DMS 273 treated with DMSO at 0.1 percent for 48 hours (cell line): ENCODE data around the gene PTPRU.
"Not testable (repeated sequence)": the region's sequence is repeated elsewhere in the genome, so short reads cannot be mapped to it uniquely, and the experiment has no call there.

Experiments used
- DNase-seq: peaks from one replicate; lab custom pipeline; 2025; lab: John Stamatoyannopoulos, UW

PTPRU gene

GRCh38 chr1:29290414-29290985, 54.2 kb downstream of the PTPRU start:
- no peak for DNase-seq

GRCh38 chr1:29291756-29292155, 55.4 kb downstream of the PTPRU start:
- no peak for DNase-seq

- DNase-seq, result no peak
Measured at GRCh38 chr1:29292344-29292743, 56.0 kb downstream of the PTPRU start.

GRCh38 chr1:29297450-29297849, 61.1 kb downstream of the PTPRU start:
- DNase-seq, result no peak

DNA sequence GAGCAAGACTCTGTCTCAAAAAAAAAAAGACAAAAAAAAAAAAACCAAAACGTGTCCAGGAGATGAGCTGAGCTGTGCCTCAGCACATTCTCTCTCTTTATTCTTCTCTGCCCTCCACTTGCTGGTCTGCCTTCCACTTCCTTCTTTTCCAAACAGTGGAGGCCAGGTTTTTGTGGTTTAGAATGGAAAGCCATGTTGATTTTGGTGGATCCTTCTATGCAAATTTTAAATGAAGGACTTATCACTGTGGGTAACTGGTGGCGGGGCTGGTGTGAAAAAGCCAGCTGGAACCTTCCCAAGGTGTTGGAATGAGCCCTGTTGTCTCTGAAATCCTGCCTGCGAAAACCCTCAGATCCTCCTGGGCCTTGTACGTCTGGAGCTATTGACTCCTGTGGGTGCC, 61.9 kb downstream of the PTPRU start:
- DNase-seq, result no peak

DNA sequence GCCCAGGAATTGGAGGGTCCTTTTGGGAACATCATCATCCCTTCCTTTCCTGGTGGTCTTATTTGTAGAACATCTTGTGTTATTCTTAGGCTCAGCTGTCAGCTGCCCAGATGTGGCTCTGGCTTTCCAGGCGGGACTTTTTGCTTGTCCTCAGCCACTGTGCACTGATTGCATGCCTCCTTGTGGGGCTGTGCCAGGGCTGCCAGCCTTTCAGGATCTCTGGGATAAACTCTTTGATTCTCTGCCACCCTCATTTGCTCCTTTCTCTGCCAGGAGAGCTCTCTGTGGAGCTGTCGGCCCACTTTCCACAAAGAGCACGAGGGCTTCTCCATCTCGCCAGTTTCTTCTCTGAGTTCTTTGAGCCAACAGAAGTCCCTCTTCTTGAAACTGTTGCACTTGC, 63.1 kb downstream of the PTPRU start:
- no peak for DNase-seq

DNA sequence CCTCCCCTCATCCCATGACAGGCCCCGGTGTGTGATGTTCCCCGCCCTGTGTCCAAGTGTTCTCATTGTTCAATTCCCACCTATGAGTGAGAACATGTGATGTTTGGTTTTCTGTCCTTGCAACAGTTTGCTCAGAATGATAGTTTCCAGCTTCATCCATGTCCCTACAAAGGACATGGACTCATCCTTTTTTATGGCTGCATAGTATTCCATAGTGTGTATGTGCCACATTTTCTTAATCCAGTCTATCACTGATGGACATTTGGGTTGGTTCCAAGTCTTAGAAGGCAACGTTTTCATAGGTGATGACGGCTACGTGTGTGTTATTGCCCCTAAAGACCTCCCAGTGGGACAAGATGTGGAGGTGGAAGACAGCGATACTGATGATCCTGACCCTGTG, 65.4 kb downstream of the PTPRU start:
- DNase-seq, result not testable (repeated sequence)

GRCh38 chr1:29303201-29304024, 67.1 kb downstream of the PTPRU start:
- DNase-seq, result no peak

DNA sequence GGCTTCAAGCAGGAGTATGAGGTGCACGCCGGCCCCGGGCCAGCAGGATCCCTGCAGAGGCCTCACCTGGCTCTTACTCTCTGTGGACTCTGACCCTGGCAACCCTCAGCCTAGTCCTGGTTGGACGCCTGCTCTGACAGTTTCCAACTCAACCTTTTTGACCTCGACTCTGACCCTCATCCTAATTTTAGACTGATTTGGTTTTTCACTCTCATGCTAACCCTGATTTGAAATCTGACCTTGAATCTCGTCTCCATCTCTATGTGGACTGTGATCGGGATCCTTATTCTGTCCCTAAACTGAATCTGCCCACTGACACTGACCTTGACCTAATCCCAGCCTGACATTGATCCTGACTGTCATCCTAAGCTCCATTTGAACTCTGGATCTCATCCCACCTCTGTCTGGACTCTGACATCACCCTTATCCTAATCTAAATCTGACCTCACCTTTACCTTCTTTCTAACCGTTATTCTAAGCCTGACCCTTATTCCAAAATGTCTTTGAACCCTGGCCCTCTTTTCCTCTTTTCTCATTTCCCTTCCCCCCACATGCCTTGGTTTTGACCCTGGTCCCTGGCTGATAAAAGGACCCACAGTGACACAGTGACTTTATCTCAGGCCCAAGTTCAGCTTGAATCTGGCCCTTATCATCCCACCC, 67.8 kb downstream of the PTPRU start:
- no peak for DNase-seq

- DNase-seq, result no peak
Measured at GRCh38 chr1:29305943-29306342, 69.6 kb downstream of the PTPRU start.

DNA sequence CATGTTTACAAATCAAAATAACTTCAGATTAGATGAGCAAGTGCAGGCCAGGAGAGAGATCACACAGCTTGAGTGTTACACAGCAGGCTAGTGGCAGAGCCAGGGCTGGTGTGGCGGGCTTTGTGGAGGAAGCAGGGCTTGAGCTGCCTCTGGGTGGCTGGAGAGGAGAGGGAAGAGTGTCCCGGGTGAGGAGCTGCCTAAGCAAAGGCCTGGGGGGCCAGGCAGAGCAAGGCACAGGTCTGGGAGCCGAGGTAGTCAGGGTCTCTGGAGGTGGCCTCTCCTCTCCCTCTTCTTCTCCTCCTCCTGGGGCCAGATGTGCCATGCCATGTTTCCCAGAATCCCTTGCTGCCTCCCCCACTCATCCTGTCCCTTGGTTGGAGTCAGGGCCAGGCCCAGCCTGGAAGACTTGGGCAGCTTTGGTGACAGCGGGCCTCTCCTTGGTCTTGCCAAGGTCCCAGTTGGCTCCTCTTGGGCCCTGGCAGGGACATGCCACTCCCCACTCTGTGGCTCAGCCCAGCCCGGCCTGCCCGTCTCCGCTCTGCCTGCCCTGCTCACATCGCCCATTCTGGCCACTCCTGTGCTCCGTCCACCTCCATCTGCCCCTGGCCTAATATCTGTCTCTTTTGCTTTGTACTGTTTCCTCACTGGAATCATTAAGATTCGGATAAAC, 70.3 kb downstream of the PTPRU start:
- no peak for DNase-seq

GRCh38 chr1:29309075-29309474, 72.8 kb downstream of the PTPRU start:
- DNase-seq, result no peak

DNA sequence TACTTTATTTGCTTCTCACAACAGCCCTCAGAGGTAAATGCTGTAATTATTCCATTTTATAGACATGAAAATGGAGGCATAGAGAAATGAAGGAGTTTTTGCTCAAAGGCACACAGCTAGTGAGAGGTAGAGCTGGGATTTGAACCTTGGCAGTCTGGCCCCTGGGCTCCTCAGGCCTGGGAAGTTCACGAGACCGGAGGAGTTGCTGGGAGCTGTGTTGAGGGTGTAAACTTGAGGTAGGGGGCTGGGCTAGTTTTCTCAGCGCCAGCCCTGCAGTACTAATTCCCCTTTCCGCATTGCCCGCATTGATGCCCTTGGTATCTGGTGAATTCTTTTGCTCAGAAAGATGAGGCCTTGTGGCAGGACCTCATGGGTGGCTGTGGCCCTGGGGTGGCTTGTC, 73.3 kb downstream of the PTPRU start:
- no peak for DNase-seq

GRCh38 chr1:29310616-29311180, 74.4 kb downstream of the PTPRU start:
- DNase-seq, result peak; percentile 42

GRCh38 chr1:29311352-29312030, 75.2 kb downstream of the PTPRU start:
- DNase-seq, result no peak

DNA sequence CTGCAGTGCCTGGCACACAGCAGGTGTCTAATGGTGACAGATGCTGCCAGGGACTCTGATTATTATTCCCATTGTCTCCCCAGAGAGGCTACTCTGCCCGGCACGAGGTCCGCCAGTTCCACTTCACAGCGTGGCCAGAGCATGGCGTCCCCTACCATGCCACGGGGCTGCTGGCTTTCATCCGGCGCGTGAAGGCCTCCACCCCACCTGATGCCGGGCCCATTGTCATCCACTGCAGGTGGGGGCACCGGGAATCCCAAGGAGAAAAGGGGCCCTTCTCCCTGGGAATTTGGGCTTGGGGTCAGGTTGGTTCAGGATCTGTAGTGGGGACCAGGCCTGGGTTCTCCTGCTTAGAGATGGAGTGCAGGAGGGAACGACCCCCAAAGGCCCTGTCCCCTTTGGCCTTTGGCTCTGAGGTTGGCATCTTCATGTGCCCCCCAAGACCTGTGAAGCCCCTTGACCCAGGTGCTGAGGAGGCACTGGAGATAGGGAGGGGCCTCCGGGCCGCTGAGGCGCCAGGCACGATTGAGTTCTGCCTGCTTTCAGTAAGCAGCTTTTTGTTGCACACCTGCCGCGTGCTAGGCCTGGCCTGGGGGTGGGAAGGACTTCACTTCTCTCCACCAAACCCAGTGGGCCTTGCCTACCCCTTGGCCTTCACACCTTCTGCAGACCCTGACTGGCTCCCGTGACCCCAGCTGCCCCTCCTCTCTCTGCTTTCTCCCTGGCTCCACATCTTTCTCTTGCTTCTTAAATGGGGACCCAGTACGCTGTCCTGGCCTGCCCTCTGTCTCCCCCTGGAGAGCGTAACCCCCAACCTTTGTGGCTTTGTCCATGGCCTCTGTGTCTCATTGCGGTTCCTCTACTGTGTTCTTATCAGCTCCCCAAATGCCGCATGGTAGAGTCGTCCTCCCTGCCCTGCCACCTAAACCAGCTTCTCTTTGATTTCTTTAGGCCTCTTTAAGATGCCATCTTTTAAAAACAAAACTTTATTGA, 76.4 kb downstream of the PTPRU start:
- DNase-seq, result no peak

DNA sequence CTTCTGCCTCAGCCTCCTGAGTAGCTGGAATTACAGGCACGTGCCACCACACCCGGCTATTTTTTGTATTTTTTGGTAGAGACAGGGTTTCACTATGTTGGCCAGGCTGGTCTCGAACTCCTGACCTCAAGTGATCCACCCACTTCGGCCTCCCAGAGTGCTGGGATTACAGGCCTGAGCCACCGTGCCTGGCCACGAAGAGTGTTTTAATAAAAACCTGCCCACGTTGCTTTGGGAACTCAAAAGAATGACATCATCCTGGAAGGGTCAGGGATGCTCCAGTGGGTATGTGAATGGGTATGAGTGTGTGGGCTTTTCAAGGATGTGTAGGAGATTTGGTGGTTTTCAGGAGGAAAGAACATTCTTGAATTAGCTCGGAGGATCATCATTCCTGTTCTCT, 78.4 kb downstream of the PTPRU start:
- DNase-seq, result not testable (repeated sequence)

DNA sequence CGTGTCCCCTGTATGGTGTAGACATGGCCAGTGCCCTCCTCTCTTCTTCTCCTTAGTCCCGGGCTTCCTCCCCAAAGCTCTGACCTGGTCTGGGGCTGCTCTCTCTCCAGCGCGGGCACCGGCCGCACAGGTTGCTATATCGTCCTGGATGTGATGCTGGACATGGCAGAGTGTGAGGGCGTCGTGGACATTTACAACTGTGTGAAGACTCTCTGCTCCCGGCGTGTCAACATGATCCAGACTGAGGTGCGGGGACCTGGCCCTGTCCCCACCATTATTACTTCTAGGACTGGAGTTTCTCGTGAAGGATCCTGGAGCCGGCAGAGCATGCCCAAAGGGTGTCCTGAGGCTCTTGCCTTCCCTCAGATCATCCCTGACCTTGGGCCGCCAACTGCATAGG, 78.9 kb downstream of the PTPRU start:
- no peak for DNase-seq

DNA sequence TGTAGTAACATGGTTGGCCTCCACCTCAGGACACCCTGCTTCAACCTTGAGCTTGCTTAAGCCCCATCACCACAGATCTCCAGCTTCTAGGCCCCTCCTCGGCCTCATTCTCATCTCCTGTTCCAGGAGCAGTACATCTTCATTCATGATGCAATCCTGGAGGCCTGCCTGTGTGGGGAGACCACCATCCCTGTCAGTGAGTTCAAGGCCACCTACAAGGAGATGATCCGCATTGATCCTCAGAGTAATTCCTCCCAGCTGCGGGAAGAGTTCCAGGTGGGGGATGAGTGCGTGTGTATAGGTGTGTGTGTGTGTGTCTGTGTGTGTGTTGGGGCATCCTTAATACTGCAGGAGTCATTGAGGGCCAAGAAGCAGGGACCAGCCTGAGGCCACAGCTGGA, 79.6 kb downstream of the PTPRU start:
- DNase-seq, result no peak

DNA sequence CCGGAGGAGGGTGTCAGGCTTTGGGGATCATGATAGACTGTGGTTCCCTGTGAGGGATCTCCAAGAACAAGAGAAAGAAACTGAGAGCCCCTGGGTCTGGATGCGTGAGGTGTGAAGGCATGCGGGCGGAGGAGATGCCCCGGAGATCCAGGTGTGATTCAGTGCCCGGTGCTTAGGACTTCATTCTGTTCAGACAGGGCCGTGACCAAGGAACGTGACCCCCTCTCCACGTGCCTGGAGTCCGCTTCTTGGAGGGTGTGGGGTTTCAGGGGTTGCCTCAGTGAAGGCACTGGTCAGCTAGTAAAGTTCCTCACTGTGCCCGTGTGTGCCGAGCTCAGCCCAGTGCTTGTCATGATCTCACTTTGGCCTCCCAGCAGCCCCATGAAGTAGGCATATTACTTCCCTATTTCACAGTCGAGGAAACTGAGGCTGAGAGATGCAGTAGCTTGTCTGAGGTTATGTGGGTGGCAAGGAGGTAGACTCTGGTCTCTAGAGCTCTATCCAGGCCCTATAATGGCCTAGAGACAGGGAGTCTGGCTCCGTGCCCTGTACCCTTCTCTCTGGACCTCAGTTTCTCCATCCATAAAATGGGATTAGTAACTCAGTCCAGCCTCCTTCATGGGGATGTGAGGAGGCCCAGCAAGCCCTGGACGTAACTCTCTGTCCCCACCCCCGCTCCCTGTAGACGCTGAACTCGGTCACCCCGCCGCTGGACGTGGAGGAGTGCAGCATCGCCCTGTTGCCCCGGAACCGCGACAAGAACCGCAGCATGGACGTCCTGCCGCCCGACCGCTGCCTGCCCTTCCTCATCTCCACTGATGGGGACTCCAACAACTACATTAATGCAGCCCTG, 81.0 kb downstream of the PTPRU start:
- no peak for DNase-seq
